HEK293T (cell line): ENCODE data around the gene GAK.

ENCODE experiments used
- CTCF ChIA-PET: fragments of 350-600 bp; formaldehyde crosslinking; extraction: SDS; loops from one replicate; lab custom pipeline; 2021; ENCODE audit warnings: antibody characterized with exemption, inconsistent platforms; lab: Yijun Ruan, JAX
- POLR2A ChIA-PET: fragments of 350-600 bp; formaldehyde crosslinking; extraction: SDS; loops from one replicate; lab custom pipeline; 2020; ENCODE audit warnings: antibody characterized with exemption, inconsistent platforms; lab: Yijun Ruan, JAX
- DNase-seq: peaks from one replicate; pipeline ENCODE4 v3.0.0; 2012; ENCODE audit warnings: mixed read lengths; ENCODE audit errors: extremely low spot score
- ARNT ChIP-seq: fragments of 450-650 bp; IDR thresholded peaks from 2 replicates; pipeline ENCODE4 v1.6.1; 2017; ENCODE audit warnings: mild to moderate bottlenecking
- BHLHE40 ChIP-seq: fragments of 450-650 bp; IDR thresholded peaks from 2 replicates; pipeline ENCODE4 v1.6.1; 2016; ENCODE audit warnings: mild to moderate bottlenecking, moderate library complexity, borderline replicate concordance
- CTBP1 ChIP-seq: fragments of 450-650 bp; IDR thresholded peaks from 2 replicates; pipeline ENCODE4 v1.6.1; 2016; ENCODE audit warnings: borderline replicate concordance
- ELF4 ChIP-seq: fragments of 450-650 bp; IDR thresholded peaks from 2 replicates; pipeline ENCODE4 v1.6.1; 2017; ENCODE audit warnings: antibody characterized with exemption
- FOXA1 ChIP-seq: fragments of 450-650 bp; IDR thresholded peaks from 2 replicates; pipeline ENCODE4 v1.6.1; 2016; ENCODE audit warnings: mild to moderate bottlenecking
- FOXK2 ChIP-seq: fragments of 450-650 bp; IDR thresholded peaks from 2 replicates; pipeline ENCODE4 v1.6.1; 2016; ENCODE audit warnings: mild to moderate bottlenecking
- FOXM1 ChIP-seq: fragments of 450-650 bp; IDR thresholded peaks from 2 replicates; pipeline ENCODE4 v1.6.1; 2017; ENCODE audit warnings: mild to moderate bottlenecking, borderline replicate concordance
- HDGF ChIP-seq: fragments of 450-650 bp; IDR thresholded peaks from 2 replicates; pipeline ENCODE4 v1.6.1; 2017; ENCODE audit warnings: antibody characterized with exemption, borderline replicate concordance
- L3MBTL2 ChIP-seq: fragments of 450-650 bp; conservative IDR thresholded peaks from 2 replicates; pipeline ENCODE4 v1.6.1; 2016; ENCODE audit warnings: mild to moderate bottlenecking
- LEF1 ChIP-seq: fragments of 450-650 bp; IDR thresholded peaks from 2 replicates; pipeline ENCODE4 v1.6.1; 2017; ENCODE audit warnings: mild to moderate bottlenecking, borderline replicate concordance
- NFRKB ChIP-seq: fragments of 450-650 bp; IDR thresholded peaks from 2 replicates; pipeline ENCODE4 v1.6.1; 2016; ENCODE audit warnings: mild to moderate bottlenecking, moderate library complexity
- SP1 ChIP-seq: fragments of 450-650 bp; IDR thresholded peaks from 2 replicates; pipeline ENCODE4 v1.6.1; 2017
- SUZ12 ChIP-seq: fragments of 450-650 bp; IDR thresholded peaks from 2 replicates; pipeline ENCODE4 v1.6.1; 2016; ENCODE audit warnings: mild to moderate bottlenecking
- TARDBP ChIP-seq: fragments of 450-650 bp; IDR thresholded peaks from 2 replicates; pipeline ENCODE4 v1.6.1; 2016
- ZNF384 ChIP-seq: fragments of 450-650 bp; IDR thresholded peaks from 2 replicates; pipeline ENCODE4 v1.6.1; 2016
- TF ChIP-seq, protein P1 (sequence below): fragments of 450-650 bp; IDR thresholded peaks from 2 replicates; pipeline ENCODE4 v1.6.1; 2016

Gene GAK

DNA sequence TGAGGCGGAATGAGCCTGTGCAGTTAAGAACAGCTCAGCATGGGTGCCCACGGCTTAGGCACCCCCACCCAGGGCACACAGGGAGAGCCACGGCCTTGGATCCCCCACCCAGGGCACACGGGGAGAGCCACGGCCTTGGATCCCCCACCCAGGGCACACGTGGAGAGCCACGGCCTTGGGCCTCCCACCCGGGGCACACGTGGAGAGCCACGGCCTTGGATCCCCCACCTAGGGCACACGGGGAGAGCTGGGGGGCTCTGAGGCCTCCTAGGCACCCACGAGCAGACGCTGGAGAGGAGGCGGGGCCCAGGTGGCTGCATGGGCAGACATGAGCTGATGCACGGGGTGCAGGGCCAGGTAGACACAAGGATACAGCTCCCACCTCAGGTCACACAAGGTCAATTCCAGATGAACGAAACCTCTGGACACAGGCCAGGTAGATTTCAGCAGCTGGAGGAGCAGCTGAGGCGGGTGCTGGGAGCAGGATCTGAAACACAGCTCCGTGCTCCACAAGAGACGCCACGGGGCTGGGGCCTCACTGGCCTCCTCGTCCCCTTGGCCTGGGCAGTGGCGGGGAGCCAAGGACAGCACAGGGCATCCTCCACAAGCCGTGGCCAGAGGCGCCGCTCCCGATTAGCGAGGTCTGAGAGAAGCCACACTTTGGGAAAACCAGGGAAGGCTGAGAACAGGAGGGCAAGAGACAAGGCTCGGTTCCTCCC is 30.8 kb downstream of the GAK start:
- DNase-seq = no peak
- TF ChIP-seq SUZ12 (no peak), FOXM1 (no peak), ELF4 (no peak), LEF1 (no peak), CTBP1 (no peak), BHLHE40 (no peak), ARNT (no peak), FOXK2 (no peak), ZNF384 (no peak), FOXA1 (no peak), NFRKB (no peak), HDGF (no peak), SP1 (no peak), TARDBP (no peak), L3MBTL2 (no peak)
- TF ChIP-seq, protein P1, sequence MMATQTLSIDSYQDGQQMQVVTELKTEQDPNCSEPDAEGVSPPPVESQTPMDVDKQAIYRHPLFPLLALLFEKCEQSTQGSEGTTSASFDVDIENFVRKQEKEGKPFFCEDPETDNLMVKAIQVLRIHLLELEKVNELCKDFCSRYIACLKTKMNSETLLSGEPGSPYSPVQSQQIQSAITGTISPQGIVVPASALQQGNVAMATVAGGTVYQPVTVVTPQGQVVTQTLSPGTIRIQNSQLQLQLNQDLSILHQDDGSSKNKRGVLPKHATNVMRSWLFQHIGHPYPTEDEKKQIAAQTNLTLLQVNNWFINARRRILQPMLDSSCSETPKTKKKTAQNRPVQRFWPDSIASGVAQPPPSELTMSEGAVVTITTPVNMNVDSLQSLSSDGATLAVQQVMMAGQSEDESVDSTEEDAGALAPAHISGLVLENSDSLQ = no peak
- ChIA-PET POLR2A (no interaction called here), CTCF (no interaction called here)

DNA sequence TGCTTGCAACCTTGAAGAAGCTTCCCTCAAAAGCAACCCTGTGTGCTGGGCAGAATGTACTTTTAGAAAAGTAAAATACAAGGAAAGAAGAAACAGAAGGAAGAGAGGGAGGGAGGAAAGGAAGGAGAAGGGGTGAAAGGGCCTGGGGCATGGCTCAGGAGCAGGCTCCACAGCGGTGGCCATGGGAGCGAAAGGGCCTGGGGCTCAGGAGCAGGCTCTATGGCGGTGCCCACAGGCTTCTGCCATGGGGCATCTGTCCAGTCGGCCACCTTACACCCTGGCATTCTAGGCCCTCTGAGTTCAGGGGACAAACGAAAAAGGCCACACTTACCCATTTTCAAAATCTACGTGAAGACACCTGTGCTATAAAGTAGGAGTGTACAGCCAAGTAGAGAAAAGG is 31.4 kb downstream of the GAK start:
- ChIA-PET CTCF (no interaction called here), POLR2A (no interaction called here)
- no peak for DNase-seq
- TF ChIP-seq ZNF384 (no peak), L3MBTL2 (no peak), ARNT (no peak), SUZ12 (no peak), ELF4 (no peak), HDGF (no peak), NFRKB (no peak), SP1 (no peak), LEF1 (no peak), FOXM1 (no peak), CTBP1 (no peak), FOXA1 (no peak), FOXK2 (no peak)
- TF ChIP-seq, protein P1 = no peak

DNA sequence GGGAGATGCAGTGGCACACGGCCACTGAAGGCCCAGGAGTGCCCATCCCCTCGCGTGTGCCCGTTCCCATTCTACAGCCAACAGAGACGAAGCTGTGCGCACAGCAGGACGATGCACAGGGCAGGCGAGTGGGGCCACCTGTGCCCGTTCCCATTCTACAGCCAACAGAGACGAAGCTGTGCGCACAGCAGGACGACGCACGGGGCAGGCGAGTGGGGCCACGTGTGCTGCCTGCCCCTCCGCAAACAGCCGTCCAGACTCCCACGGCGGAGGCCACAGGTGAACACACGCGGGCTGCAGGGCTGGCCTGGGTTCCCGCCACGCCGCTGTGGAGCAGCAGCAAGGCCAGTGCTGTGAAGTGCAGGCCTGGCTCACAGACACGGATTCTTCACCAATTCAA is 32.0 kb downstream of the GAK start:
- no peak for DNase-seq
- CTCF ChIA-PET = no interaction called here
- POLR2A ChIA-PET = no interaction called here
- TF ChIP-seq CTBP1 = no peak
- TF ChIP-seq TARDBP = no peak
- TF ChIP-seq FOXM1 = no peak
- TF ChIP-seq ELF4 = no peak
- TF ChIP-seq BHLHE40 = no peak
- TF ChIP-seq HDGF = no peak
- TF ChIP-seq, protein P1 = no peak
- no peak for TF ChIP-seq FOXK2
- no peak for TF ChIP-seq L3MBTL2
- no peak for TF ChIP-seq LEF1
- no peak for TF ChIP-seq ARNT
- no peak for TF ChIP-seq SP1
- TF ChIP-seq ZNF384 = no peak

DNA sequence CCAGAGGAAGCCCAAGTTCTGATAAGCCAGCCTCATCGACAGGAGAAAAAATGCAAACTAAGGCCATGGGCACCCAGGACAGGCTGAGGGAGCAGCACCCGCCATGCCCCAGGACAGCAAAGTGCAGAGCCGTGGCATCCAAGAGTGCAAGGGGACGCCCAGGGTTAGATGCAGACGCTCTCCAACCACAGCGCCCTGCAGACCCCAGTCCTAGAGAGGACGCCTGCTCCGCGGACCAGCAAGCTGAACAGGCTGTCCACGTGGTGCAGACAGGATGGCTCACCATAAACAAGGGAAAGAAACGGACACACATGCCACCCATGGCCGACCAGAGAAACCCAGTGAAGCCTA is 32.6 kb downstream of the GAK start:
- no peak for TF ChIP-seq FOXK2
- TF ChIP-seq HDGF = no peak
- no peak for TF ChIP-seq SP1
- TF ChIP-seq BHLHE40 = no peak
- no peak for TF ChIP-seq FOXA1
- TF ChIP-seq, protein P1 = no peak
- no peak for TF ChIP-seq TARDBP
- TF ChIP-seq L3MBTL2 = no peak
- TF ChIP-seq SUZ12 = no peak
- no peak for TF ChIP-seq ZNF384
- no peak for TF ChIP-seq NFRKB
- no peak for TF ChIP-seq CTBP1
- TF ChIP-seq ELF4 = no peak
- no peak for TF ChIP-seq ARNT
- no peak for TF ChIP-seq FOXM1
- TF ChIP-seq LEF1 = no peak
- DNase-seq = no peak
- ChIA-PET CTCF (no interaction called here), POLR2A (no interaction called here)

DNA sequence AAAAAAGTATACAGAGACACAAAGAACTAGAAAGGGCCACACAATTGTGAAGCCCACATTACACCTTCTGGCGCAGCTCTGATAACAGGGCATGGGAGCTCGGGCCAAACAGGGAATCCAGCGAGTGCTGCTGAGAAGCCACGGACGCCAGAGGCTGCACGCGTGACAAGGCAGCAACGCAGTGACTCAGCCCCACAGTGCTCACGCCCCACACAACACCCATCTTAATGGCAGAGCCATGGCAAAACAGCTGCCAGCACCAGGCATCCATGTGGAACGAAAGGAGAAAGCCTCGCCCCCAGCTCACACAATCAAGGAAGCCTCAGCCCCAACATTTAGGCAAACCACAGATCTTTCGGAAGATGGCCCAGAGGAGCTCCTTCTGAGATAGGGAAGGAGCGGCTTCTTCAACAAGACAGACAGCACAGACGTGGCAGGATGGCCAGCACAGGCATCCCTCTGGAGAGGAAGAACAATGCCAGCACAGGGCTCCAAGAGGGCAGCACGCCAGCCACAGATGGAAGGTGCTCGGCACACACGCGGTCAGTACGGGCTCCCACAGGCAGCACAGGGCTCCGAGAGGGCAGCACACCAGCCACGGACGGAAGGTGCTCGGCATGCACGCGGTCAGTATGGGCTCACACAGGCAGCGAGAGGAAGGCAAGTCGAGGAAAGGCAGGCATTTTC is 33.1 kb downstream of the GAK start:
- CTCF ChIA-PET = no interaction called here
- TF ChIP-seq, protein P1 = no peak
- no peak for DNase-seq
- POLR2A ChIA-PET = interaction anchor here (2.4 kb wide), 1 partner anchor 33 kb away, joined by 10 read pairs; the partner anchor contains the start of genes GAK and TMEM175
